ENCODE measurements around the gene DMP1.
"Not testable (repeated sequence)": the region's sequence is repeated elsewhere in the genome, so short reads cannot be mapped to it uniquely, and the experiment has no call there.

The DMP1 gene

DNA sequence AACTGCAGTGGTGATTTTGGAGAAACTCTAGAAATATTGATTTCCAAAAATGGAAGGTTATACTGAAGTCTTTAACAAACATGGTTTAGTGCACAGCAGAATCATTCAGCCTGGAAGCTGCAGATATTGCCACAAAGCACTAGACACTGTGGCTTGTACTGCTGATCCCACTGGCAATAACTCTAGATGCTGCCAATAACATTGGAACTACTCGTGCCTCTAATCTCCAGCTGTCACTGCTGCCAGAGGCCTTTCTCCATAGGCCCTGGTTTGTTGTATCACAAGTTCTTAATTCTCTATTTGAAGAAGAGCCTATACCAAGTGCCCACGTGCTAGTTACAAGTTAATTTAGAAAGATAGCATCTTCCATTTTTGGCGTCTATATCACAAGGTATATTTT, 19.3 kb downstream of the DMP1 start:
- TF ChIP-seq, protein P1, sequence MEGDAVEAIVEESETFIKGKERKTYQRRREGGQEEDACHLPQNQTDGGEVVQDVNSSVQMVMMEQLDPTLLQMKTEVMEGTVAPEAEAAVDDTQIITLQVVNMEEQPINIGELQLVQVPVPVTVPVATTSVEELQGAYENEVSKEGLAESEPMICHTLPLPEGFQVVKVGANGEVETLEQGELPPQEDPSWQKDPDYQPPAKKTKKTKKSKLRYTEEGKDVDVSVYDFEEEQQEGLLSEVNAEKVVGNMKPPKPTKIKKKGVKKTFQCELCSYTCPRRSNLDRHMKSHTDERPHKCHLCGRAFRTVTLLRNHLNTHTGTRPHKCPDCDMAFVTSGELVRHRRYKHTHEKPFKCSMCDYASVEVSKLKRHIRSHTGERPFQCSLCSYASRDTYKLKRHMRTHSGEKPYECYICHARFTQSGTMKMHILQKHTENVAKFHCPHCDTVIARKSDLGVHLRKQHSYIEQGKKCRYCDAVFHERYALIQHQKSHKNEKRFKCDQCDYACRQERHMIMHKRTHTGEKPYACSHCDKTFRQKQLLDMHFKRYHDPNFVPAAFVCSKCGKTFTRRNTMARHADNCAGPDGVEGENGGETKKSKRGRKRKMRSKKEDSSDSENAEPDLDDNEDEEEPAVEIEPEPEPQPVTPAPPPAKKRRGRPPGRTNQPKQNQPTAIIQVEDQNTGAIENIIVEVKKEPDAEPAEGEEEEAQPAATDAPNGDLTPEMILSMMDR (IDR thresholded peaks at IDR 0.05; ENCODE audit: low read depth, low read length), result no peak
- in situ Hi-C loops (cut with HindIII; ENCODE audit: low sequenced_read_pairs), result no loop called here
- no peak overlapping the region for H3K4me3 ChIP-seq (ENCODE audit: low read depth, low read length)
- no peak for DNase-seq (ENCODE audit: low read depth, low spot score)

DNA sequence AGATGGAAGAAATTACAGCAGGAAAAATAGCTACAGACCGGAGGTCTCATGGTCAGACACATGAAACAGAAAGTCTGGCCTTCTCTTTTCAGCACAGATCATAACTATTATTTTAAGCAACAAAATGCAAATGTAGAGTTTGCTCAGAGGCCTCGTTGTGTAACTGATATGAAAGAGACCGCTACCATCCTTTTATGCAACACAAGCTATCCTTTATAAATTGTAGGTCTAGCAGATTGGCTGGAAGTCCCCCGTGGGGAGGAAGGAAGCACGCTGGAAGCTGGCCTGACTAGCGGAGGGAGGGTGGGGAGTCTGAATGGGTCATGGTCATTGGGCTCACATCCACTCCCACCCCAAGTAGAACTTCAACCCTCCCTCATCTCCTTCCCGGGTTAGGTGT, 27.7 kb downstream of the DMP1 start:
- in situ Hi-C loops (cut with HindIII; ENCODE audit: low sequenced_read_pairs), result no loop called here
- TF ChIP-seq, protein P1 (IDR thresholded peaks at IDR 0.05; ENCODE audit: low read depth, low read length), result no peak
- no peak for DNase-seq (ENCODE audit: low read depth, low spot score)
- H3K4me3 ChIP-seq (ENCODE audit: low read depth, low read length), result no peak overlapping the region

DNA sequence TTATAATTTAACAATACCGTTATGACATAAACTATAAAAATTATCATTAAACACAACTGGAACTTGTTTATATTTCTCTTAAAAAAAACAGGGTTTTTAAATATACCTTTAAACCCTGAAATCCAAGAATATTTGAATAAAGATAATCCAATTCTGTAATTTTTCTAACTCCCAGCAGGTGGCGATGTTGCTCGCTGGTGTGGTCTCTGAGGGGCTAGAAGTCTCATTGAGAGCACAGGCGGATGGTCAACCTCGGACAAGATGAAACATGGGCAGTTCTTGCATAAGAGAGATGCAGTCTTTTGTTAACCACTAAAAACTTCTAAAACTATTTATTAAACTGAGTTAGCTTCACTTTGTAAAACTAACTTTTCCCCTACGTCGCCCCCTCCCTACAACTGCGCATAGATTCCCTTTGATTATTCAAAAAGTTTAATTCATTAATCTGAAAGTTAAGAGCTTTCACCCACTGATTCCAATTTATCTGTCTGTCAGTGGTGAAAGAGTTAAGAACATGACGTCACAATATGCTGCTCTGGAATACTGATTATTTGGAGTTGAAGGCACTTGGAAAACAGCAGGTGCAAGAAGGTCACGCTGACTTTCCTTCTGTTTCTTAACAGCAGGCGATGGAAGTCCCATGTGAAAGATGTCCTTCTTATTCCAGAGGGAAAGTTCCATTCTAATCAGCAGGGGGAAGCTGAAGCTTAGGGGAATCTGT, 29.5 kb downstream of the DMP1 start:
- DNase-seq (ENCODE audit: low read depth, low spot score), result peak; percentile 67
- no peak overlapping the region for H3K4me3 ChIP-seq (ENCODE audit: low read depth, low read length)
- TF ChIP-seq, protein P1 (IDR thresholded peaks at IDR 0.05; ENCODE audit: low read depth, low read length), result peak; percentile 65
- in situ Hi-C loops (cut with HindIII; ENCODE audit: low sequenced_read_pairs), result no loop called here

DNA sequence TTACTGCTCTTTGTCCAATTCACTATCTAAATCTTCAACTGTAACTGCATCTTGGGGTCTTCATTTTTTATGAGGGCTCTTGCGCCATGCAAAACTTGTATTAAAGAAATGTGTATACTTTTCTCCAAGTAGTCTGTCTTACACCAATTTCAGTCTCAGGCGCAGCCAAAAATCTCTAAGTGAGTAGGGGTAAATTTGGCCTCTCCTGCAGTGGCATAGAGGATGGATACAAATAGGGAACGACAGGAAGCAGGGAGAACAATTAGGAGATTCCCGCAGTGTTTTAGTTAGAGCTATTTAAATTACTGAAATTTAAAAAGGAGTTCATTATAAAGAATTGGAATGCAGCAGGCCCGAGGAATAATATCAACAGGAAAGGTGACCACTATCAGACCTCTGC, 30.2 kb downstream of the DMP1 start:
- DNase-seq (ENCODE audit: low read depth, low spot score), result no peak

DNA sequence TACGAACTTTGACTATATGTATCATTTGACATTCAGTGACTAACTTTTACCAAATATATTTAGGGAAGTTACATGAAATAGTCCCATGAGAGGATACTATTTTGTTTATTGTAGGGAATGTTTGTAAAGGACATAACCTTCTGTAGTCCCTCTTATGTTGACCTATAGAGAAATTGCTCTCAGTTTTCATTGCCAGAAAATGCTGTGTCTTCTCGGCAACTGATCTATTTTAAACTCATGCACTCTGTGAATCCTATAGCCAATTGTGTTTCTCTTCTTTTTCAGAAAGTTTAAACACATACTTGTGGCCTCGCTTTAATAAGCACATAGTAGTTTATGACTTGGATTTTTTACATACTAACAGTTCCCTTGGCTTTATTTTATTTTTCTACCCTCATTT, 38.2 kb downstream of the DMP1 start:
- no peak overlapping the region for H3K4me3 ChIP-seq (ENCODE audit: low read depth, low read length)
- TF ChIP-seq, protein P1 (IDR thresholded peaks at IDR 0.05; ENCODE audit: low read depth, low read length), result no peak
- DNase-seq (ENCODE audit: low read depth, low spot score), result no peak
- in situ Hi-C loops (cut with HindIII; ENCODE audit: low sequenced_read_pairs), result no loop called here

More for the DNA sequence above, 30.2 kb downstream of the DMP1 start:
- in situ Hi-C loops (cut with HindIII; ENCODE audit: low sequenced_read_pairs), result no loop called here
- H3K4me3 ChIP-seq (ENCODE audit: low read depth, low read length), result no peak overlapping the region
- TF ChIP-seq, protein P1 (IDR thresholded peaks at IDR 0.05; ENCODE audit: low read depth, low read length), result no peak

DNA sequence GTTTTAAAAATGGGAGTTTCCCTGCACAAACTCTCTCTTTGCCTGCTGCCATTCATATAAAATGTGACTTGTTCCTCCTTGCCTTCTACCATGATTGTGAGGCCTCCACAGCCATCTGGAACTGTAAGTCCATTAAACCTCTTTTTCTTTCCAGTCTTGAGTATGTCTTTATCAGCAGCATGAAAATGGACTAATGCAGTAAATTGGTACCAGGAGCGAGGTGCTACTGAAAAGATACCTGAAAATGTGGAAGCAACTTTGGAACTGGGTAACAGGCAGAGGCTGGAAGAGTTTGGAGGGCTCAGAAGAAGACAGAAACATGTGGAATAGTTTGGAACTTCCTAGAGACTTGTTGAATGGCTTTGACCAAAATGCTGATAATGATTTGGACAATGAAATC, 40.9 kb downstream of the DMP1 start:
- in situ Hi-C loops (cut with HindIII; ENCODE audit: low sequenced_read_pairs); H3K4me3 ChIP-seq (ENCODE audit: low read depth, low read length); DNase-seq (ENCODE audit: low read depth, low spot score): not testable (repeated sequence)

DNA sequence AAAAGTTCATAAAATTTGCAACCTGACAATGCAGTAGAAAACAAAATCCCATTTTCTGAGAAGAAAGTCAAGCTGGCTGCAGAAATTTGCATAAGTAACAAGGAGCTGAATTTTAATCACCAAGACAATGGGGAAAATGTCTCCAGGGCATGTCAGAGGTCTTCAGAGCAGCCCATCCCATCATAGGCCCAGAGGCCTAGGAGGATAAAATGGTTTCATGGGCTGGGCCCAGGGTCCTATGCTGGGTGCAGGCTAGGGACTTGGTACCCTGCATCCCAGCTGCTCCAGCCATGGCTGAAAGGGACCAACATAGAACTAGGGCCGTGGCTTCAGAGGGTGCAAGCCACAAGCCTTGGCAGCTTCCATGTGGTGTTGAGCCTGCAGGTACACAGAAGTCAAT, 42.0 kb downstream of the DMP1 start:
- DNase-seq (ENCODE audit: low read depth, low spot score); H3K4me3 ChIP-seq (ENCODE audit: low read depth, low read length); in situ Hi-C loops (cut with HindIII; ENCODE audit: low sequenced_read_pairs): not testable (repeated sequence)

DNA sequence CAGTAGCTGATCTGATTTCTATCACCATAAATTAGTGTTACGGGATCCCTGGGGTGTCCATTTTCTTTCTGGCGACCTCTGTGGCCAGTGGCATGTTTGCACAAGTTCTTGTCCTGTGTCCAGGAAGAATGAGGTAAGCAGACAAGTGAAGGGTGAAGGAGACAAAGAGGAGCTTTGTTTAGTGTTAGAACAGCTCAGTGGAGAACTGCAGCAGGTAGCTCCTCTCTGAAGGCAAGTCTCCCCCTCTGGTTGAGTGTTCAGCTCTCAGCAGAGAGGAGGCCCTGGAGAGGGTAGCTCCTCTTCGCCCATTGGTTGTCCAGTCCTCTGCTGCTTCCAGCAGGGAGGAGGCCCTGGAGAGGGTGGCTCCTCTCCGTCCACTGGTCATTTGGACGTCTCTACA, 47.2 kb downstream of the DMP1 start:
- H3K4me3 ChIP-seq (ENCODE audit: low read depth, low read length), result no peak overlapping the region
- no peak for DNase-seq (ENCODE audit: low read depth, low spot score)
- TF ChIP-seq, protein P1 (IDR thresholded peaks at IDR 0.05; ENCODE audit: low read depth, low read length), result no peak
- in situ Hi-C loops (cut with HindIII; ENCODE audit: low sequenced_read_pairs), result no loop called here

Data from astrocyte of the spinal cord (primary cell).